Vagina (tissue), 2 donors: ENCODE measurements around the gene GHDC. TPM values are rescaled to one million over a fixed set of nuclear protein-coding genes. Genes with fewer than 3 reads are reported as not detected.

Source experiments
- DNase-seq, 2 donors: peaks; one replicate each; pipeline ENCODE4 v3.0.0-alpha.2; 2017; ENCODE audit errors: extremely low spot score in 2 of 2
- H3K27ac ChIP-seq: fragments of 200-600 bp; sonication (generic); one replicate; pipeline ENCODE4 v1.5.1; 2019
- H3K27me3 ChIP-seq: fragments of 200-600 bp; sonication (generic); one replicate; pipeline ENCODE4 v1.5.1; 2019
- H3K36me3 ChIP-seq, 2 donors: fragments of 200-600 bp; sonication (generic); one replicate each; pipeline ENCODE4 v1.5.1; 2017 to 2019
- H3K4me1 ChIP-seq: fragments of 200-600 bp; sonication (generic); one replicate; pipeline ENCODE4 v1.5.1; 2019
- H3K4me3 ChIP-seq, 2 donors: fragments of 200-600 bp; sonication (generic); 1 replicate in 1 of 2; 2 replicates in 1 of 2; pipeline ENCODE4 v1.5.1; 2016 to 2019
- H3K9me3 ChIP-seq: fragments of 200-600 bp; sonication (generic); one replicate; pipeline ENCODE4 v1.5.1; 2019
- CTCF ChIP-seq, 3 experiments: fragments of 450-650 bp in 2 of 3; fragments of 200-600 bp in 1 of 3; sonication (generic) in 1 of 3; IDR thresholded peaks; one replicate each; pipeline ENCODE4 v1.5.1; 2017 to 2019; ENCODE audit warnings: antibody characterized with exemption in 3 of 3, mild to moderate bottlenecking in 2 of 3, moderate library complexity in 2 of 3
- POLR2A ChIP-seq, 2 donors: fragments of 450-650 bp; IDR thresholded peaks; one replicate each; pipeline ENCODE4 v1.6.1; 2017; ENCODE audit warnings: antibody characterized with exemption in 2 of 2, mild to moderate bottlenecking in 2 of 2, moderate library complexity in 2 of 2
- POLR2AphosphoS5 ChIP-seq, 2 donors: sonication (generic); formaldehyde crosslinking; IDR thresholded peaks; one replicate each; pipeline ENCODE4 v1.9.0; 2017; ENCODE audit warnings: antibody characterized with exemption in 2 of 2, mild to moderate bottlenecking in 2 of 2, low read depth in 1 of 2; ENCODE audit not compliant: insufficient read depth in 1 of 2
- intact Hi-C: fragments of 100-400 bp; cut with DNase I; formaldehyde crosslinking; loops from one replicate; pipeline ENCODE4 v1.15.1; 2023
- total RNA-seq: library from RNA; depleted of rRNA; stranded (reverse); fragments of >200 nt; gene quantifications from one replicate; pipeline ENCODE4 v1.2.3, GENCODE V29; 2016

Gene GHDC
- total RNA-seq, 1 donor from 2014 or later: 35.1 TPM

GRCh38 chr17:42236760-42237159 is 42.5 kb upstream of the GHDC start:
- H3K27me3 ChIP-seq: no peaks in the 10 kb centered on the region
- no peak for DNase-seq

GRCh38 chr17:42233994-42234393 is 39.7 kb upstream of the GHDC start:
- TF ChIP-seq POLR2A (IDR thresholded peaks at IDR 0.05) (no peak), POLR2AphosphoS5 (IDR thresholded peaks at IDR 0.05; ENCODE audit: insufficient read depth in 1 of 2, low read depth in 1 of 2) (no peak), CTCF (IDR thresholded peaks at IDR 0.05) (no peak)
- intact Hi-C loops: no loop called here

More at GRCh38 chr17:42236760-42237159, 42.5 kb upstream of the GHDC start:
- Histone ChIP-seq H3K4me1 (peaks cover 22% of the 10 kb centered on the region), H3K27ac (no peak overlapping the region), H3K9me3 (no peaks in the 10 kb centered on the region), H3K4me3 (no peak overlapping the region), H3K36me3 (no peaks in the 10 kb centered on the region)
- intact Hi-C loops: no loop called here
- no peak for TF ChIP-seq POLR2A (IDR thresholded peaks at IDR 0.05)

GRCh38 chr17:42233156-42233555 is 38.9 kb upstream of the GHDC start:
- TF ChIP-seq POLR2AphosphoS5 (IDR thresholded peaks at IDR 0.05; ENCODE audit: insufficient read depth in 1 of 2, low read depth in 1 of 2): no peak
- no peak for TF ChIP-seq CTCF (IDR thresholded peaks at IDR 0.05)
- no peak for TF ChIP-seq POLR2A (IDR thresholded peaks at IDR 0.05)
- H3K4me3 ChIP-seq: no peak overlapping the region
- DNase-seq: no peak
- no peaks in the 10 kb centered on the region for H3K36me3 ChIP-seq
- no peaks in the 10 kb centered on the region for H3K27me3 ChIP-seq
- intact Hi-C loops: no loop called here
- H3K4me1 ChIP-seq: peaks cover 29% of the 10 kb centered on the region
- H3K27ac ChIP-seq: no peak overlapping the region
- H3K9me3 ChIP-seq: no peaks in the 10 kb centered on the region

More at GRCh38 chr17:42233994-42234393, 39.7 kb upstream of the GHDC start:
- Histone ChIP-seq H3K36me3 (no peaks in the 10 kb centered on the region), H3K27ac (no peak overlapping the region), H3K9me3 (no peaks in the 10 kb centered on the region), H3K4me3 (no peak overlapping the region), H3K4me1 (peaks cover 22% of the 10 kb centered on the region), H3K27me3 (no peaks in the 10 kb centered on the region)
- DNase-seq: no peak

GRCh38 chr17:42230225-42230624 is 35.9 kb upstream of the GHDC start:
- no peak for DNase-seq
- Histone ChIP-seq H3K9me3 (no peaks in the 10 kb centered on the region), H3K36me3 (peaks cover 0 to 7% of the 10 kb centered on the region in 2 donors), H3K27me3 (no peaks in the 10 kb centered on the region), H3K27ac (no peak overlapping the region), H3K4me1 (peaks cover 24% of the 10 kb centered on the region), H3K4me3 (no peak overlapping the region)
- TF ChIP-seq CTCF (IDR thresholded peaks at IDR 0.05) (no peak), POLR2A (IDR thresholded peaks at IDR 0.05) (no peak), POLR2AphosphoS5 (IDR thresholded peaks at IDR 0.05; ENCODE audit: insufficient read depth in 1 of 2, low read depth in 1 of 2) (no peak)
- intact Hi-C loops: no loop called here

GRCh38 chr17:42227849-42228700 is 33.8 kb upstream of the GHDC start:
- Histone ChIP-seq H3K36me3 (peaks cover 0 to 25% of the 10 kb centered on the region in 2 donors), H3K27me3 (no peaks in the 10 kb centered on the region), H3K4me3 (no peak overlapping the region), H3K9me3 (no peaks in the 10 kb centered on the region), H3K27ac (peak overlapping the region; percentile 35), H3K4me1 (peaks cover 14% of the 10 kb centered on the region)
- TF ChIP-seq POLR2AphosphoS5 (IDR thresholded peaks at IDR 0.05; ENCODE audit: insufficient read depth in 1 of 2, low read depth in 1 of 2) (no peak), CTCF (IDR thresholded peaks at IDR 0.05) (no peak)
- DNase-seq: no peak
- intact Hi-C loops: no loop called here
